IMR-90 (cell line): ENCODE data around the gene SLC12A7. TPM values are rescaled to one million over a fixed set of nuclear protein-coding genes. Genes with fewer than 3 reads are reported as not detected.

Experiments
- ATAC-seq: fragments of 200-7000 bp; cut with Tn5 transposase; 2 replicates; pipeline ENCODE4 v1.9.1; 2020; ENCODE audit warnings: low read depth, mild to moderate bottlenecking, moderate library complexity
- BruUV-seq: library from RNA; stranded (reverse); fragments of 400-500 nt; replicated peaks from 2 replicates; lab custom pipeline; 2021; lab: Mats Ljungman, UMichigan
- CTCF ChIA-PET: fragments of 300-600 bp; formaldehyde crosslinking; extraction: SDS; loops from one replicate; lab custom pipeline; 2021; ENCODE audit warnings: antibody characterized with exemption; lab: Yijun Ruan, JAX
- POLR2A ChIA-PET: fragments of 300-600 bp; sonication (Branson Sonifier 250); formaldehyde crosslinking; loops from one replicate; lab custom pipeline; 2022; ENCODE audit warnings: antibody characterized with exemption; ENCODE audit not compliant: unreplicated experiment; lab: Charles Lee
- DNase-seq: peaks from one replicate; pipeline ENCODE4 v3.0.0; 2013
- H2AFZ ChIP-seq: replicated peaks from 2 replicates; pipeline ENCODE3; 2013; ENCODE audit warnings: low read length, mild to moderate bottlenecking; ENCODE audit not compliant: poor library complexity
- H2AK5ac ChIP-seq: 2 replicates; pipeline ENCODE4 v1.6.1; 2013; ENCODE audit warnings: low read depth, low read length, inconsistent platforms
- H2AK9ac ChIP-seq: replicated peaks from 2 replicates; pipeline ENCODE3; 2013; ENCODE audit warnings: mild to moderate bottlenecking, low read depth, low read length, moderate library complexity; ENCODE audit not compliant: poor library complexity
- H2BK120ac ChIP-seq: 2 replicates; pipeline ENCODE4 v1.6.1; 2013; ENCODE audit warnings: low read depth, low read length, inconsistent platforms
- H2BK15ac ChIP-seq: 3 replicates; pipeline ENCODE4 v1.6.1; 2013; ENCODE audit warnings: low read depth, low read length, inconsistent platforms
- H2BK20ac ChIP-seq: 2 replicates; pipeline ENCODE4 v1.6.1; 2013; ENCODE audit warnings: low read depth, mild to moderate bottlenecking, inconsistent platforms, low read length, moderate library complexity
- H2BK5ac ChIP-seq: 2 replicates; pipeline ENCODE4 v1.6.1; 2013; ENCODE audit warnings: mild to moderate bottlenecking, low read depth, low read length, inconsistent platforms; ENCODE audit not compliant: poor library complexity, severe bottlenecking
- H3K14ac ChIP-seq: replicated peaks from 2 replicates; pipeline ENCODE4 v1.6.1; 2013; ENCODE audit warnings: low read depth, low read length, inconsistent platforms
- H3K18ac ChIP-seq: 2 replicates; pipeline ENCODE4 v1.6.1; 2013; ENCODE audit warnings: low read depth, low read length, control low read depth
- H3K23ac ChIP-seq: 2 replicates; pipeline ENCODE4 v1.6.1; 2013; ENCODE audit warnings: low read depth, low read length, inconsistent platforms
- H3K27ac ChIP-seq: 2 replicates; pipeline ENCODE4 v1.5.1; 2013; ENCODE audit warnings: mild to moderate bottlenecking, control low read depth, low read length; ENCODE audit not compliant: insufficient read depth
- H3K27me3 ChIP-seq: 2 replicates; pipeline ENCODE4 v1.6.1; 2013; ENCODE audit warnings: low read length; ENCODE audit not compliant: control insufficient read depth, insufficient read depth
- H3K36me3 ChIP-seq: 2 replicates; pipeline ENCODE4 v1.6.1; 2013; ENCODE audit warnings: low read length, mixed read lengths; ENCODE audit not compliant: control insufficient read depth, insufficient read depth
- H3K4ac ChIP-seq: 2 replicates; pipeline ENCODE4 v1.6.1; 2013; ENCODE audit warnings: low read depth, low read length, inconsistent platforms
- H3K4me1 ChIP-seq: 2 replicates; pipeline ENCODE4 v1.6.1; 2013; ENCODE audit warnings: low read length, mixed read lengths; ENCODE audit not compliant: control insufficient read depth, insufficient read depth
- H3K4me2 ChIP-seq: 2 replicates; pipeline ENCODE4 v1.6.1; 2013; ENCODE audit warnings: low read depth, mild to moderate bottlenecking, control low read depth, low read length, moderate library complexity
- H3K4me3 ChIP-seq: 2 replicates; pipeline ENCODE4 v1.5.1; 2013; ENCODE audit warnings: low read depth, mild to moderate bottlenecking, control low read depth, low read length, moderate library complexity; ENCODE audit not compliant: insufficient read depth
- H3K56ac ChIP-seq: 2 replicates; pipeline ENCODE4 v1.6.1; 2013; ENCODE audit warnings: low read length, inconsistent platforms; ENCODE audit not compliant: insufficient read depth; ENCODE audit errors: extremely low read depth
- H3K79me1 ChIP-seq, 2 experiments: 2 replicates each; pipeline ENCODE4 v1.6.1; 2013; ENCODE audit warnings: low read length in 2 of 2, inconsistent platforms in 1 of 2, low read depth in 1 of 2
- H3K9ac ChIP-seq: 2 replicates; pipeline ENCODE4 v1.6.1; 2013; ENCODE audit warnings: low read depth, low read length, control low read depth
- H3K9me1 ChIP-seq: 2 replicates; pipeline ENCODE4 v1.6.1; 2013; ENCODE audit warnings: low read length, inconsistent platforms; ENCODE audit not compliant: insufficient read depth
- H3K9me3 ChIP-seq: 2 replicates; pipeline ENCODE4 v1.6.1; 2013; ENCODE audit warnings: low read length; ENCODE audit not compliant: control insufficient read depth, insufficient read depth
- H4K20me1 ChIP-seq: 2 replicates; pipeline ENCODE4 v1.6.1; 2013; ENCODE audit warnings: low read length, inconsistent platforms; ENCODE audit not compliant: insufficient read depth
- H4K5ac ChIP-seq: 2 replicates; pipeline ENCODE4 v1.6.1; 2013; ENCODE audit warnings: mild to moderate bottlenecking, low read depth, low read length, control low read depth
- H4K8ac ChIP-seq, 2 experiments: 2 replicates each; pipeline ENCODE4 v1.6.1; 2013; ENCODE audit warnings: low read depth in 2 of 2, low read length in 2 of 2, control low read depth in 1 of 2, inconsistent platforms in 1 of 2
- H4K91ac ChIP-seq: 2 replicates; pipeline ENCODE4 v1.6.1; 2013; ENCODE audit warnings: low read depth, low read length, inconsistent platforms; ENCODE audit not compliant: insufficient read depth
- MXI1 ChIP-seq: IDR thresholded peaks from 2 replicates; pipeline ENCODE4 v1.6.1; 2012; ENCODE audit warnings: low read depth, mild to moderate bottlenecking, low read length, moderate library complexity, borderline replicate concordance
- WGBS, 2 experiments: methylation state at CpG; one replicate each; pipeline versions ENCODE4 v1.1.5 to v1.1.7; 2013; ENCODE audit warnings: missing lambda C conversion rate in 2 of 2; ENCODE audit not compliant: insufficient read length in 1 of 2; ENCODE audit errors: extremely low coverage in 2 of 2; 5-methylcytosine and 5-hydroxymethylcytosine counted together
- dilution Hi-C: fragments of 300-500 bp; cut with HindIII; formaldehyde crosslinking; loops from one replicate; pipeline ENCODE4 v1.14.3; 2018; ENCODE audit warnings: low sequenced_read_pairs; ENCODE audit not compliant: unreplicated experiment
- in situ Hi-C: fragments of 300-500 bp; cut with MboI; formaldehyde crosslinking; loops from 3 replicates; pipeline ENCODE4 v1.14.3; 2019; ENCODE audit warnings: low sequenced_read_pairs, inconsistent platforms, mixed read lengths
- intact Hi-C: fragments of 100-400 bp; cut with micrococcal nuclease; formaldehyde crosslinking; loops from 2 replicates; pipeline ENCODE4 v1.10.0; 2022
- polyA plus RNA-seq, 3 experiments: library from polyadenylated mRNA; depleted of rRNA; stranded (reverse); fragments of >200 nt; gene quantifications; 2 replicates each; pipeline ENCODE4 v1.2.3, GENCODE V29; 2012; ENCODE audit warnings: low replicate concordance in 1 of 3
- total RNA-seq: library from RNA; depleted of rRNA; stranded (reverse); fragments of >200 nt; gene quantifications from 2 replicates; pipeline ENCODE4 v1.2.3, GENCODE V29; 2012

Gene SLC12A7
- total and polyA plus RNA-seq, 2 of the 4 experiments (the other 2 are of a cell fraction): 3.0 to 6.1 TPM

GRCh38 chr5:1140818-1141189 is 28.9 kb upstream of the SLC12A7 start:
- H2AFZ ChIP-seq: no peak overlapping the region
- no peak overlapping the region for H2BK120ac ChIP-seq
- no peak overlapping the region for H3K23ac ChIP-seq
- peak; percentile 20; the same call in 1 of the 2 replicates for ATAC-seq
- no peak overlapping the region for H3K9ac ChIP-seq
- CTCF ChIA-PET: interaction anchor here (0.9 to 1.8 kb wide), 6 partner anchors 10 to 221 kb away, joined by 3 to 8 read pairs (median 4); no protein-coding TSS in a partner anchor
- H2AK9ac ChIP-seq: no peak overlapping the region
- intact Hi-C loops: loop anchor here (1.0 kb wide), 2 partner anchors 207 to 218 kb away; no protein-coding TSS in a partner anchor
- H3K79me1 ChIP-seq: no peaks in the 10 kb centered on the region
- no peak overlapping the region for H3K18ac ChIP-seq
- H2AK5ac ChIP-seq: no peak overlapping the region
- 59% methylated on average over 5 of the region's 15 CpGs; no CpG with 5 or more reads in 1 of the 2 experiments for WGBS, 2 experiments
- H4K20me1 ChIP-seq: no peaks in the 10 kb centered on the region
- no peak overlapping the region for H2BK15ac ChIP-seq
- no peak overlapping the region for H3K4me2 ChIP-seq
- no peak for TF ChIP-seq MXI1
- no peaks in the 10 kb centered on the region for H3K9me1 ChIP-seq
- POLR2A ChIA-PET: no interaction called here
- no TSS peak for BruUV-seq
- H3K27me3 ChIP-seq: peaks cover 28% of the 10 kb centered on the region; the same call in 1 of the 2 replicates
- no peak overlapping the region for H2BK20ac ChIP-seq
- H3K4me3 ChIP-seq: no peak overlapping the region
- H3K4me1 ChIP-seq: no peaks in the 10 kb centered on the region
- H4K91ac ChIP-seq: no peak overlapping the region
- dilution Hi-C loops: no loop called here
- H4K5ac ChIP-seq: no peak overlapping the region
- H3K9me3 ChIP-seq: no peaks in the 10 kb centered on the region
- no peak overlapping the region for H3K14ac ChIP-seq
- no peak overlapping the region for H3K56ac ChIP-seq
- no peak overlapping the region for H2BK5ac ChIP-seq
- in situ Hi-C loops: no loop called here
- H4K8ac ChIP-seq: no peak overlapping the region
- H3K36me3 ChIP-seq: no peaks in the 10 kb centered on the region
- DNase-seq: no peak
- H3K27ac ChIP-seq: no peak overlapping the region
- H3K4ac ChIP-seq: no peak overlapping the region
